NCI-H2029 (cell line): ENCODE results near the gene SIK3.

Experiments used
- DNase-seq: peaks from one replicate; lab custom pipeline; 2025; lab: John Stamatoyannopoulos, UW

Gene SIK3

GRCh38 chr11:116929414-116930090 is 168.7 kb downstream of the SIK3 start:
- DNase-seq, result no peak

DNA sequence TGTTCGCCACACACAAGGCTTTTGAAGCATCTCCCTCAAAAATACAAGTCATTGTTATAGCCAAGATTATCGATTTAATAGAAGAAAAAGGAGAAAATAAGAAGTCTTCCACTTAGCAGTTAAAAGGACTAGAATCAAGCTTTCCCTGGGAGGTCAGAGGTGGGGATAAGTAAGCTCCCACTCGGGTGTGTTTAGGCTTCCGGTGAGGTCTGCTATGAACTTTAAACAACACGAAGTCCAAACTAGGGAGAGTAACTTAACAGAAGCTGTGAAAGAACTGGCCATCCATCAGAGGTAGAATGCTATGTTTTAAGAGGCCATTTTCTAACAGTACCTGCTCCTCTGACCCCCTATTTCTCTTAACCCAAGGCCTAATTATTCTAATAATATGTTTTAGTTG is 169.4 kb downstream of the SIK3 start:
- DNase-seq, result no peak

DNA sequence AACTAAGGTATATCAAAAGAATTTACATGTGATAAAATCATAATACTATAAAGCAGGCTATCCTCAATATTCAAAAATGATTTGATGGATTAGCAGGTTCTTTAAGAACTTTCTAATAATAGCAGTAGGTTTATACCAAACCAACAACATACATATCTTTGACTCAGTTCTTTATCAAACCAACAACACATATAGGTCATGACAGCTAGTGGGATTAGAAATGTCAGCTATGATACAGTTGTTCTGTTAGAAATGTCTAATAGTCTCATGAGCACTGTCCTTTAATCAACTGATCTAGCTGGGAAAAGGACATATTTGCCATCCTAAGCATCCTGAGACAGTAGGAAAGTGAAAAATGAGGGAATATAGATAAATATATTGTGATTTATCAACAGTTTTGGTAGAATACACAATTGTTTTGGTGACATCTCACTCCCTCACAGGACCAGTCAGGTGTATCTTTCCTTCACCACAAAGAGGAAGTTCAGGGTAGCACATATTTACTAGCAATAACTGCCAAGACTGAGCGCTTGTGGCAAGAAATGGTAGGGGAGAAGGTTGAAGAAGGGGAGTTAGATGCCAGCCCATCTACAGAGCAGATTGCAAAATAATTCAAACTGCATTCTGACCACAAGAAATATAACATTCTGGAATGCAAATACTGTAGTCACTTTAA is 170.0 kb downstream of the SIK3 start:
- no peak for DNase-seq

GRCh38 chr11:116927163-116927974 is 170.9 kb downstream of the SIK3 start:
- no peak for DNase-seq

GRCh38 chr11:116925050-116925449 is 173.2 kb downstream of the SIK3 start:
- DNase-seq, result no peak

- no peak for DNase-seq
These were observed 179.1 kb downstream of the SIK3 start for GRCh38 chr11:116918925-116919655.

DNA sequence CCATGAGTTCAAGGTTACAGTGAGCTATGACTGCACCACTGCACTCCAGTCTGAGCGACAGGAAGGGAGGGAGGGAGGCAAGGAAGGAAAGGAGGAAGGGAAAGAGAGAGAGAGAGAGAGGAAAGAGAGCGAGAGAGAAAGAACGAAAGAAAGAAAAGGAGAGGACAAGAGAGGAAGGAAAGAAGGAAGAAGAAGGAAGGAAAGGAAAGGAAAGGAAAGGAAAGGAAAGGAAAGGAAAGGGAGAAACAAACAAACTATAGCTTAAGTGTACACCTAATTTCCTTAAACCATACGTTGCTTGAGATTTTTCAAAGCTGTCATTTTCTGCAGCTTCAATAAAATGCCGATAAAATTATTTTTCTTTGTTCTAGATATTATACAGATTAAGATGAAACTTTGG is 180.6 kb downstream of the SIK3 start:
- DNase-seq, result no peak

DNA sequence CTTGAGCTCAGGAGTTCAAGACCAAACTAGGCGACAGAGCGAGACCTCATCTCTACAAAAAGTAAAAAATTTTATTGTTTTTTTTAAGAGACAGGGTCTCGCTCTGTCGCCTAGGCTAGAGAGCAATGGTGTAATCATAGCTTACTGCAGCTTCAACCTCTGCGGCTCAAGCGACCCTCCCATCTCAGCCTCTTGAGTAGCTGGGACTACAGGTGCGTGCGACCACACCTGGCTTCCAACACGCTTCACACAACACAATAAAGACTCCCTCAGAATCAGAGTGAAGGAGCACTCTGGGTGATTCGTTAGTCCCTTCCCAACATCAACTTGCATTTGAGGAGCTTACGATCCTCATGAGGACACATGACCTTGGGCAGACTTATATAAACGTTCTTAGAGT is 181.3 kb downstream of the SIK3 start:
- no peak for DNase-seq

- DNase-seq, result no peak
These were observed 182.2 kb downstream of the SIK3 start for GRCh38 chr11:116916052-116916451.

- DNase-seq, result no peak
These were observed 185.2 kb downstream of the SIK3 start for GRCh38 chr11:116913000-116913399.

DNA sequence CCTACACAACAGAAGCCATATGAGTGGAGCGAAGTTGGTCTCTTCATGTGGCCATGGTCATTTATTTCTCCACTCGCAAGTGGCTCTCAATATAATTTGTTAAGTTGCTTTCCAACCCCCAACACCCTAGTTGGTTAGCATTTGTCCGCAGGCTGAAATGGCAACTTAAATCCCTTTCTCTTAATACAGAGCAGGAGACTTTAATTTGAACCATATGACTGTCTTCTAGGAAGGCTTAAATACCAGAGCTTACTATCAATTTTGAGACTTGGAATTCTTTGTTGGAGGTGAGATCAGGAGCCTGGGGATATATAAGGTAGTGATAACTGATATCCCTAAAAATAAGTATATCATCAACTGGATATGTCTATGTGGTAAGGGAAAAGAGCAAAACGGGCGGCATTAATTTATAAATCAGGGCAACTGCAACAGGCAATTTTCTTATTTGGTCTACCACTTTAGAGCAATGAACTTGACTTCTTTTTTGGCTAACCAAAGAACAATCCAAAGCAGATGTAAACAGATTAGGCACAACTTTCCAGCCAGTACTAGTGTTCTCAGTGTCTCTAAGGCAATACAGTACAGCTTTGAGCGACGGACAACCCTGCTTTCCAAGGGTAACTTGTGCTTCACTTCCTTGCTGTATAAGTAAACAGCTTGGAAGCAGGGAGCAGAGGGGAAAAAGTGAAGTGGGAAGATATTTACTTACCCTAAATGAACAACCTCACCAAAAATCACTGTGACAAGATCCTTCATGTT is 186.1 kb downstream of the SIK3 start:
- DNase-seq, result no peak

DNA sequence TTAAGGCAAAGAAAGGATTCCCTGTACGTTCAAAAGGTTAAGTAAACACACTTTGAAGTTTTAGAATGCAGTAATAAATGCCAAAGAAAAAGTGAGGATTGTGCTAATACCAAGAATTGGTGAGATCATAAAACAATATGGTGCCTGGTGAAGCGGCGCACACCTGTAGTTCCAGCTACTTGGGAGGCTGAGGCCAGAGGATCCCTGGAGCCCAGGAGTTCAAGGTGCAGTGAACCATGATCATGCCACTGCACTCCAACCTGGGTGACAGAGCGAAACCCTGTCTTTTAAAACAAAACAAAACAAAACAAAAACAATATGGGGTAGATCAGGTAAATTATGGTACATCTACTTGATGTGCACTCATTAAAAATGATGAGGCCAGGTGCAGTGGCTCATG is 187.4 kb downstream of the SIK3 start:
- DNase-seq, result no peak

- no peak for DNase-seq
These were observed 187.8 kb downstream of the SIK3 start for GRCh38 chr11:116910378-116910777.

DNA sequence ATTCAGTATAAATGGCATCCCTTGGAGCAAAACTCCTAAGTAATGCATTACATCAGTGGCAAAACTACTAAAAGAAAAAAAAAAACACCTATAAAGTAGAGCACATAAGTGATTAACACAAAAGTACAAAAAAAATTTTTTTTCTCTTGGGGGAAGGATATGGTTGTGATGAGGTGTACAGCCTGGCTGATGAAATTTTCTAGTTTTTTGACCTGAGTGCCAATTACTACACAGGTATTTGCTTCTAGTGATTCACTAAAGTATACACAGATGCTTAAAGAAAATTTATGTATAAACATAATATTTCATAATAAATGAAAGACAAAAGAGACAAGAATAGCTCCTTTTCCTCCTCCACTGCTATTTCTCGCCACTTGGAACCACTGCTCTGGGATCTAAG is 189.0 kb downstream of the SIK3 start:
- DNase-seq, result no peak

GRCh38 chr11:116906479-116906878 is 191.7 kb downstream of the SIK3 start:
- DNase-seq, result no peak

- DNase-seq, result no peak
These were observed 195.1 kb downstream of the SIK3 start for GRCh38 chr11:116903090-116903489.

- no peak for DNase-seq
These were observed 196.1 kb downstream of the SIK3 start for GRCh38 chr11:116901964-116902688.

GRCh38 chr11:116901211-116901610 is 197.0 kb downstream of the SIK3 start:
- no peak for DNase-seq

DNA sequence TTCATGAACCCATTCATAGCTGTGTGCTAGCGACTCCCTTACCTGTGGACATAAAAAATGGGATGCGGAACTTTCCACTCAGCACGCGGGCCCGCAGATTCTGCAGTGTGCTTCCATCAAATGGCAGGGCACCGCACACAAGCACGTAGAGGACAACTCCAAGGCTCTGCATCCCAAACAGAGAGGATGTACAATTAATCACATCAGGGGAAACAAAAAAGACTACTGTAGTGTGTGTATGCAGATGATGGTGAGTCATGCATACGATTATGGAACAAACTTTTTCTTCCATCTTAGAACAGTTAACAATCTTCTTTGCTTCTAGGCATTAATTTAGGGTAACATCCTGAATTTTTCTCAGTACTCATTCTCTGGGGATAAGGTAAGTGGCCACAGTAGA is 202.0 kb downstream of the SIK3 start:
- DNase-seq, result no peak

GRCh38 chr11:116895048-116895757 is 203.0 kb downstream of the SIK3 start:
- DNase-seq, result no peak
